ENCODE data around the gene THUMPD1.

- TF ChIP-seq EP300 (IDR thresholded peaks at IDR 0.05; ENCODE audit: borderline replicate concordance in 1 of 2, low read depth in 1 of 2, low read length in 1 of 2): no peak
- TF ChIP-seq CTCF (IDR thresholded peaks at IDR 0.05): peak; percentile 59
- no peak for TF ChIP-seq JUND (IDR thresholded peaks at IDR 0.05)
- TF ChIP-seq MAX (IDR thresholded peaks at IDR 0.05; ENCODE audit: low read depth): no peak
- no peak for TF ChIP-seq MXI1 (IDR thresholded peaks at IDR 0.05; ENCODE audit: low read depth, low read length)
- TF ChIP-seq EZH2phosphoT487 (IDR thresholded peaks at IDR 0.05; ENCODE audit: borderline replicate concordance, low read depth): no peak
Measured at GRCh38 chr16:20740007-20740883, 1.4 kb downstream of the THUMPD1 start.
